ENCODE results near the gene G6PC3.

Gene G6PC3

DNA sequence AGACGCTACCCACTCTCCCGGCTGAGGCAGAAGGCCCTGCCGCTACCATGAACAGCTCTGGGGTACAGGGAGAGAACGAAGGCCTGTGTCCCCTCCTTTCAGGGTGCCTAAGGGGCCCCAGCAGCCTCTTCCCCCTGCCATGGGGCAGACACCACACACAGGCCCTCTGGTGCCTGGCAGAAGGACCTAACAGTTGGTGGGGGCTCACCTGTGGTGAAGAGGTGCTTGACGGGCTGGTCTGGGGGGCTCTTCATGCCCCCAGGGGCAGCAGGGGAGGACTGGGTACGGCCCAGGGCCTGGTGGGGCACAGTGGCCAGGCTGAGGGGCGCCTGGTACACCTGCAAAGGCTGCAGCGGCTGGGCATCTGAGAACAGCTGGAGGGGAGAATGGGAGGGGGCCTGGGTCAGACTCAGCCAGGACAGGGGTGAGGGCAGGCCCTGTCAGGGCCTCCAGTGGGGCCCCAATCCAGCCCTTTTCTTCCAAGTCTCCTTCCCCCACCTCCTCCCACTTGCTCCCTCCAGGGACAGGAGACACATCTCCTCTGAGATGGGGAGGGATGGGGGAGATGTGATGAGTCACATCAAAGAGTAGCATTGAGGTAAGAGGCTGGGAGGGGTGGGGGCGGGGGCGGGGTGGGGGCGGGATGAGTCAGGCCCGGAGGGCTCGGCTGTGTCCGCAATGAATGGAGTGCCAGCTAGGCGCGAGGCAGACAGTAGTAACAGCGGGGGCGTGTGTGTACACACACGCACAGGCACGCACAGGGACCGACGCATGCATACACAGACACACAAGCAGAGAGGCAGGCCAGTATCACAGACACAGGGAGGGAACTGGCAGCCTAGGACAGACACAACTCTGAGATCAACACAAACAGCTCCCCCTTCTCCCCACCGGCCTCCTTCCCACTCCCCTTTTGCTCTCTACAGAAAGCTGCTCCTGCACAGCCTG lies 16.1 kb downstream of the G6PC3 start (continued):
- TF ChIP-seq ZNF132 (tag by site-specific recombination; IDR thresholded peaks at IDR 0.05; ENCODE audit: borderline replicate concordance), result no peak
- TF ChIP-seq ZNF416 (tag by site-specific recombination; IDR thresholded peaks at IDR 0.05), result no peak
- TF ChIP-seq, protein P1, sequence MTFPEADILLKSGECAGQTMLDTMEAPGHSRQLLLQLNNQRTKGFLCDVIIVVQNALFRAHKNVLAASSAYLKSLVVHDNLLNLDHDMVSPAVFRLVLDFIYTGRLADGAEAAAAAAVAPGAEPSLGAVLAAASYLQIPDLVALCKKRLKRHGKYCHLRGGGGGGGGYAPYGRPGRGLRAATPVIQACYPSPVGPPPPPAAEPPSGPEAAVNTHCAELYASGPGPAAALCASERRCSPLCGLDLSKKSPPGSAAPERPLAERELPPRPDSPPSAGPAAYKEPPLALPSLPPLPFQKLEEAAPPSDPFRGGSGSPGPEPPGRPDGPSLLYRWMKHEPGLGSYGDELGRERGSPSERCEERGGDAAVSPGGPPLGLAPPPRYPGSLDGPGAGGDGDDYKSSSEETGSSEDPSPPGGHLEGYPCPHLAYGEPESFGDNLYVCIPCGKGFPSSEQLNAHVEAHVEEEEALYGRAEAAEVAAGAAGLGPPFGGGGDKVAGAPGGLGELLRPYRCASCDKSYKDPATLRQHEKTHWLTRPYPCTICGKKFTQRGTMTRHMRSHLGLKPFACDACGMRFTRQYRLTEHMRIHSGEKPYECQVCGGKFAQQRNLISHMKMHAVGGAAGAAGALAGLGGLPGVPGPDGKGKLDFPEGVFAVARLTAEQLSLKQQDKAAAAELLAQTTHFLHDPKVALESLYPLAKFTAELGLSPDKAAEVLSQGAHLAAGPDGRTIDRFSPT (tag by site-specific recombination; IDR thresholded peaks at IDR 0.05), result peak; percentile 32; the same call in 1 of the 2 replicates
- no peak for TF ChIP-seq ZBTB10 (tag by site-specific recombination; IDR thresholded peaks at IDR 0.05)
- TF ChIP-seq, protein P2, sequence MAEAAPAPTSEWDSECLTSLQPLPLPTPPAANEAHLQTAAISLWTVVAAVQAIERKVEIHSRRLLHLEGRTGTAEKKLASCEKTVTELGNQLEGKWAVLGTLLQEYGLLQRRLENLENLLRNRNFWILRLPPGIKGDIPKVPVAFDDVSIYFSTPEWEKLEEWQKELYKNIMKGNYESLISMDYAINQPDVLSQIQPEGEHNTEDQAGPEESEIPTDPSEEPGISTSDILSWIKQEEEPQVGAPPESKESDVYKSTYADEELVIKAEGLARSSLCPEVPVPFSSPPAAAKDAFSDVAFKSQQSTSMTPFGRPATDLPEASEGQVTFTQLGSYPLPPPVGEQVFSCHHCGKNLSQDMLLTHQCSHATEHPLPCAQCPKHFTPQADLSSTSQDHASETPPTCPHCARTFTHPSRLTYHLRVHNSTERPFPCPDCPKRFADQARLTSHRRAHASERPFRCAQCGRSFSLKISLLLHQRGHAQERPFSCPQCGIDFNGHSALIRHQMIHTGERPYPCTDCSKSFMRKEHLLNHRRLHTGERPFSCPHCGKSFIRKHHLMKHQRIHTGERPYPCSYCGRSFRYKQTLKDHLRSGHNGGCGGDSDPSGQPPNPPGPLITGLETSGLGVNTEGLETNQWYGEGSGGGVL (tag by site-specific recombination; IDR thresholded peaks at IDR 0.05), result peak; percentile 98
- no peak for TF ChIP-seq ZNF707 (tag by site-specific recombination; IDR thresholded peaks at IDR 0.05)
- no peak for TF ChIP-seq ZNF621 (tag by site-specific recombination; IDR thresholded peaks at IDR 0.05)
- TF ChIP-seq IKZF3 (tag by site-specific recombination; IDR thresholded peaks at IDR 0.05), result peak; percentile 69
- peak; percentile 34; the same call in 1 of the 2 replicates for TF ChIP-seq KLF16 (tag by site-specific recombination; IDR thresholded peaks at IDR 0.05)
- peak; percentile 81 for TF ChIP-seq SP7 (tag by site-specific recombination; IDR thresholded peaks at IDR 0.05)
- TF ChIP-seq, protein P3, sequence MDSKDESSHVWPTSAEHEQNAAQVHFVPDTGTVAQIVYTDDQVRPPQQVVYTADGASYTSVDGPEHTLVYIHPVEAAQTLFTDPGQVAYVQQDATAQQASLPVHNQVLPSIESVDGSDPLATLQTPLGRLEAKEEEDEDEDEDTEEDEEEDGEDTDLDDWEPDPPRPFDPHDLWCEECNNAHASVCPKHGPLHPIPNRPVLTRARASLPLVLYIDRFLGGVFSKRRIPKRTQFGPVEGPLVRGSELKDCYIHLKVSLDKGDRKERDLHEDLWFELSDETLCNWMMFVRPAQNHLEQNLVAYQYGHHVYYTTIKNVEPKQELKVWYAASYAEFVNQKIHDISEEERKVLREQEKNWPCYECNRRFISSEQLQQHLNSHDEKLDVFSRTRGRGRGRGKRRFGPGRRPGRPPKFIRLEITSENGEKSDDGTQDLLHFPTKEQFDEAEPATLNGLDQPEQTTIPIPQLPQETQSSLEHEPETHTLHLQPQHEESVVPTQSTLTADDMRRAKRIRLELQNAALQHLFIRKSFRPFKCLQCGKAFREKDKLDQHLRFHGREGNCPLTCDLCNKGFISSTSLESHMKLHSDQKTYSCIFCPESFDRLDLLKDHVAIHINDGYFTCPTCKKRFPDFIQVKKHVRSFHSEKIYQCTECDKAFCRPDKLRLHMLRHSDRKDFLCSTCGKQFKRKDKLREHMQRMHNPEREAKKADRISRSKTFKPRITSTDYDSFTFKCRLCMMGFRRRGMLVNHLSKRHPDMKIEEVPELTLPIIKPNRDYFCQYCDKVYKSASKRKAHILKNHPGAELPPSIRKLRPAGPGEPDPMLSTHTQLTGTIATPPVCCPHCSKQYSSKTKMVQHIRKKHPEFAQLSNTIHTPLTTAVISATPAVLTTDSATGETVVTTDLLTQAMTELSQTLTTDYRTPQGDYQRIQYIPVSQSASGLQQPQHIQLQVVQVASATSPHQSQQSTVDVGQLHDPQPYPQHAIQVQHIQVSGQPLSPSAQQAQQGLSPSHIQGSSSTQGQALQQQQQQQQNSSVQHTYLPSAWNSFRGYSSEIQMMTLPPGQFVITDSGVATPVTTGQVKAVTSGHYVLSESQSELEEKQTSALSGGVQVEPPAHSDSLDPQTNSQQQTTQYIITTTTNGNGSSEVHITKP (tag by site-specific recombination; IDR thresholded peaks at IDR 0.05), result peak; percentile 64
- TF ChIP-seq ZNF776 (tag by site-specific recombination; IDR thresholded peaks at IDR 0.05; ENCODE audit: borderline replicate concordance), result no peak
- no peak for TF ChIP-seq ZNF121 (tag by site-specific recombination; IDR thresholded peaks at IDR 0.05)
- peak; percentile 53; the same call in 1 of the 2 replicates for TF ChIP-seq MZF1 (tag by site-specific recombination; IDR thresholded peaks at IDR 0.05; ENCODE audit: borderline replicate concordance)
- peak; percentile 42; the same call in 1 of the 2 replicates for TF ChIP-seq PATZ1 (tag by site-specific recombination; IDR thresholded peaks at IDR 0.05)
- 0 out of 2 replicates have a peak, but pooled peaks have one; percentile 54 for TF ChIP-seq OSR2 (tag by site-specific recombination; IDR thresholded peaks at IDR 0.05)
- peak; percentile 67 for TF ChIP-seq ZBTB48 (tag by site-specific recombination; IDR thresholded peaks at IDR 0.05)
- TF ChIP-seq ZNF558 (tag by site-specific recombination; IDR thresholded peaks at IDR 0.05), result no peak
- no peak for TF ChIP-seq ZNF274 (IDR thresholded peaks at IDR 0.05; ENCODE audit: low read length)
- no peak for TF ChIP-seq ZNF274 (tag by site-specific recombination; IDR thresholded peaks at IDR 0.05; ENCODE audit: borderline replicate concordance)
- peak; percentile 63; the same call in 1 of the 2 replicates for TF ChIP-seq ZNF792 (tag by site-specific recombination; IDR thresholded peaks at IDR 0.05)
